HepG2 (cell line): Measurements from ENCODE around the gene FBXL13.
"Not testable (repeated sequence)": the region's sequence is repeated elsewhere in the genome, so short reads cannot be mapped to it uniquely, and the experiment has no call there.

Experiments
- MAX ChIP-seq: IDR thresholded peaks from 2 replicates; pipeline ENCODE4 v1.6.1; 2012; ENCODE audit warnings: inconsistent platforms
- MYNN ChIP-seq: sonication (generic); formaldehyde crosslinking; IDR thresholded peaks from 2 replicates; pipeline ENCODE4 v1.4.0; 2020; ENCODE audit warnings: mild to moderate bottlenecking, low read depth, missing genetic modification reagents
- PHF21A ChIP-seq: sonication (generic); formaldehyde crosslinking; IDR thresholded peaks from 2 replicates; pipeline ENCODE4 v1.5.0; 2020; ENCODE audit warnings: mild to moderate bottlenecking, missing genetic modification reagents
- POLR2AphosphoS5 ChIP-seq: IDR thresholded peaks from 2 replicates; pipeline ENCODE4 v1.6.1; 2012; ENCODE audit warnings: low read depth, low read length
- SMC3 ChIP-seq: IDR thresholded peaks from 2 replicates; pipeline ENCODE4 v1.6.1; 2011; ENCODE audit warnings: low read length, improper control_type of control experiment
- SNRNP70 ChIP-seq: fragments of 200-400 bp; formaldehyde crosslinking; IDR thresholded peaks from 2 replicates; pipeline ENCODE4 v1.6.1; 2017; ENCODE audit warnings: mild to moderate bottlenecking, low read depth, low read length, moderate library complexity
- ZNF619 ChIP-seq: sonication (generic); formaldehyde crosslinking; IDR thresholded peaks from 2 replicates; pipeline ENCODE4 v1.4.0; 2020; ENCODE audit warnings: mild to moderate bottlenecking, missing genetic modification reagents
- TF ChIP-seq, protein P1 (sequence below): IDR thresholded peaks from 2 replicates; pipeline ENCODE4 v1.6.1; 2012; ENCODE audit warnings: low read depth, low read length, improper control_type of control experiment

DNA sequence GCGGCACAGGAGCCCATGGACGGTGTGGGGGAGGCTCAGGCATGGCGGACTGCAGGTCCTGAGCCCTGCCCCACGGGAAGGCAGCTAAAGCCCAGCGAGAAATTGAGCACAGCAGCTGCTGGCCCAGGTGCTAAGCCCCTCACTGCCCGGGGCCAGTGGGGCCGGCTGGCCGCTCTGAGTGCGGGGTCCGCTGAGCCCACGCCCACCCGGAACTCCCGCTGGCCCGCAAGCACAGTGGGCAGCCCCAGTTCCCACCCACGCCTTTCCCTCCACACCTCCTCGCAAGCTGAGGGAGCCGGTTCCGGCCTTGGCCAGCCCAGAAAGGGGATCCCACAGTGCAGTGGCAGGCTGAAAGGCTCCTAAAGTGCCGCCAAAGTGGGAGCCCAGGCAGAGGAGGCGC lies 40.3 kb downstream of the FBXL13 start:
- not testable (repeated sequence) for TF ChIP-seq ZNF619 (CRISPR knock-in tag); POLR2AphosphoS5; PHF21A; MYNN (CRISPR knock-in tag); MAX; SMC3; SNRNP70
- TF ChIP-seq, protein P1, sequence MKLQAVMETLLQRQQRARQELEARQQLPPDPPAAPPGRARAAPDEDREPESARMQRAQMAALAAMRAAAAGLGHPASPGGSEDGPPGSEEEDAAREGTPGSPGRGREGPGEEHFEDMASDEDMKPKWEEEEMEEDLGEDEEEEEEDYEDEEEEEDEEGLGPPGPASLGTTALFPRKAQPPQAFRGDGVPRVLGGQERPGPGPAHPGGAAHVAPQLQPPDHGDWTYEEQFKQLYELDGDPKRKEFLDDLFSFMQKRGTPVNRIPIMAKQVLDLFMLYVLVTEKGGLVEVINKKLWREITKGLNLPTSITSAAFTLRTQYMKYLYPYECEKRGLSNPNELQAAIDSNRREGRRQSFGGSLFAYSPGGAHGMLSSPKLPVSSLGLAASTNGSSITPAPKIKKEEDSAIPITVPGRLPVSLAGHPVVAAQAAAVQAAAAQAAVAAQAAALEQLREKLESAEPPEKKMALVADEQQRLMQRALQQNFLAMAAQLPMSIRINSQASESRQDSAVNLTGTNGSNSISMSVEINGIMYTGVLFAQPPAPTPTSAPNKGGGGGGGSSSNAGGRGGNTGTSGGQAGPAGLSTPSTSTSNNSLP: not testable (repeated sequence)
